ENCODE measurements around the gene THG1L.

Gene THG1L

DNA sequence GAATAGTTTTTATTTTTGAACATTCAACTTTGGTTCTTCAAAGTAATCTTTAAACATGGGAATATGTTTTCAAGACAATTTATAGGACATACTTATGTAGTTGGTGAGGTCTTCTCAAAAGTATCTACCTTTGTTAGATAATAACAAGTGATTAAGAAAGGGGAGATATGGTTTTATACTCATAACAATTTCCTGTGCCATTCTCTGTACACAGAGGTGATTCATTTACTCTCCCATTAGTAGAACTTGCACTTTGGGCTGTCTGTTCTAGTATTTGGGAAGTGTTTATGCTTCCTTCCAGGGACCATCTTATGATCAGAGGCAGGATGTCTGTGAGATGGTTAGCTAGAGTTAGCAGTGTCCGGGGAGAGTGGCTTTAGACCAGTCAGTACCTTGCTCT lies 27.5 kb downstream of the THG1L start:
- no peak for DNase-seq (ENCODE audit: low read depth in 3 of 3)

DNA sequence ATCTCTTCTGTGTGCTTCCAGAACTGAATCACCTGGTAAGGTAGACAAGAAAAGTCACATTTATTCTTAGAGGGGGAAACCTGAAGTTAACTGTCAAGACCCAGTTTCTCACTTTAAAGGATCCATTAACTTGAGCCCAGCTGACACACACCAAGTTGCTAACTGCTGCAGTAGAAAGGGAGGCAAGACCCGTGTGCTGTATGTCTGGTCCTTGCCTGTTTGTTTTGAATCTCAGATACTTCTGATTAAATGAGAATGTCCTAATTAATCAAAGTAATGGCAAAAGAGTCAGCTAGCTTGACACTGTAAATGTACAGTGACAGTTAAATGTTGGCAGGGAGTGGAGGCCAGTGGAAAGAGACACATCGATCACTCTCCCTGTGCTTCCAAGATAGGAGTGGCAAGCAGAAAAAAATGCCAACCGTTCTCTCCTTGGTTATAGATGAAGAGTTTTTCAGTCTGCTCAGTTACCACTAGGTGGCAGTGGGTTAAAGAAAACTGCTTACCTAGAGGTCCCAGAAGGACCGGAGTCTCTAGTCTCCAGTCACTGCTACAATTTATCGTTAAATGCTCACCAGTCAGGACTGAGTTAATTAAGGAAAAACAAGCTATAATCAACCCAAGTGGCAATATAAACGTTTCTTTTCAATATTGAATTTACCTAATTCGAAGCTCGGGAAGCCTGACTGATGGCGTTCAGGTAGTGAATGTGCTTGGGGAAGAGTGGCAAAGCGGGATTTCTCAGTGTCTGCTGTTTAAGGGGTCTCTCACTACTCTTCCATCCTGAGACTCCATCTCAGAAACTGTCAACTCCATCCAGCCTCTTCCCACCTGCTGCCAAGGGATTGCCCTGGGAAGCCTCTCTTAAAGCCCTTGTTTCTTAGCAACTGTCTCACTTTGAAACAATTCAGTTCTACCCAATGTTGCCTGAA lies 30.7 kb downstream of the THG1L start:
- no peak for DNase-seq (ENCODE audit: low read depth in 3 of 3)

DNA sequence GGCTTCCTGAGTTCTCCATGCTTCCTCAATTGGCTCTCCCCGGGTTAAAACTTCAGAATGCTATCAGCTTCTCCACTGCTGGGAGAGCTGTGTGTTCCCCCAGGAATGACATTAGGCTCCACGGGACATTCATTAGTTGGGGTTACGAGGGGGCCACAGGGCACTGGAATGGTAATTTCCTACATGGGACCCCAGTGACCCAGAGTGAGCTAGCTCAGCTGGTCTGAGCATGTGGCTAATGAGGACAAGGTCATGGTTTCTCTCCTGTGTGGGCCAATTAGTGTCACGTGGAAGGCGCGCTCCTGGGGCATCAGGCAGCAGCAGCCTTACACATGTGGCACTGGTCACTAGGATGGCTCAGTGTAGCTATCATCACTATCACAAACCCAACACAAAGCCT lies 33.3 kb downstream of the THG1L start:
- no peak for DNase-seq (ENCODE audit: low read depth in 3 of 3)

DNA sequence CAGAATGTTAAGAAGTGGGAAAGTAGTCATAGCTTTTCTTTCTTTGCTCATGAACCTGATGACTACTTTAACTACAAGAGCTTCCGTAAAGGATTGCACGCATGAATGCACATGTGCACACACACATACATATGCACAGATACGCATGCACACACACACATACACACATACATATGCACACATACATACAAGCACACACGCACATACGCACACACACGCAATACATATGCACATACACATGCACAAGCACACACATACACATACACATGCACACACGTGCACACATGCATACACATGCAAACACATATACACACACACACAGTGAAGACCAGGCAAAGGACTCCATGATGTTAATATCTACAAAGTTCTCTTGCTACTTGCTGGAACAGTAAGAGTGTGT lies 35.2 kb downstream of the THG1L start:
- no peak for DNase-seq (ENCODE audit: low read depth in 3 of 3)

DNA sequence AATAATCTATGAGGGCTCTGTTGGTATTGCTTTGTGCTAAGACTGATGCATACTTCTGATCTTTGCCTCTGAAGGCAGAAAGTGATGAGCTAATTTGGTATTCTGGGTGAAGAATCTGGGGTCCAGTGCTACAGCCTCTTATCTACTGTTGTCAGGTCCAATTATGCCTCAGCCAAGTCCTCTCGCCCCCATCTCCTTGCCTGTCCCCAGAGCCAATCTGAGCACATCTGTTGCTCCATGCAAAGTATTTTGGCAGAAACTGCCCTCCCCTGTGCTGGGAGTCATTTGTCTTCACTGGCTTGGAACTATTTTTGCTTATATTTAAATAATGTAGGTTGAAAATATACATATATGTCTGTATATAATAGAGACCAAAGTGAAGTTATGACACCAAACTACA lies 35.7 kb downstream of the THG1L start:
- no peak for DNase-seq (ENCODE audit: low read depth in 3 of 3)

DNA sequence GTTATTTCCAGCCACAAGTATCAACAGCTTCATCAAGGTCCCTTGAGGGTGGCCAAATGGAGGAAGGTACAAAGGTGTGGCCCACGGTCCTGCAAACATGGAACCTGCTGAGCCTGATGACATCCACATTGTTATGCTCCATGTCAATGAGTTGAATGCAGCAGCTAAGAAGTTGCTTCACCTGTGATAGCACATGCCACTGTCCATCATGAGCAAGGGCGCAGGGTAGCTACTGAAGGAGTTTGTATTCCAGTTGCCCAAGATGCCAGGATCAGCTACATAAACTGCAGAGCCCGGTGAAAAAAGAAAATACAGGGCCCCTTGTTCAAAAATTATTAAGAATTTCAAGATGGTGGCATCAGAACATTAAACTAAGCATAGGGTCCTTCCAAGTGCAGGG lies 36.5 kb downstream of the THG1L start:
- no peak for DNase-seq (ENCODE audit: low read depth in 3 of 3)

DNA sequence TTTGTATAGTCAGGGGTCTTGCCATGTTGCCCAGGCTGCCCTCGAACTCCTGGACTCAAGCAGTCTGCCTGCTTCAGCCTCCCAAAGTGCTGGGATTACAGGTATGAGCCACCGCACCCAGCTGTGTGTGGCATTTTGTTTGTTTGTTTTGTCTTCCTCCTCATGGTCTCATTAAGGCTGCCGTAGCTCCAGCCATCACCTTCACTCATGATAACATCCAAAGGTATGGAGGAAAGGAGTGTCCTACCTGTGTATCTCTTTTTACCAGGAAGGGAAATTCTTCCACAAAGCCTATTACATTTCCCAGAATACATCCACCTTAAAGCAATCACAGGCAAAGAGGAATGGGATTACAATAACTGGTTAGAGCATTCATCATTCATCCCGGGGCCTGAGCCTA lies 39.4 kb downstream of the THG1L start:
- no peak for DNase-seq (ENCODE audit: low read depth in 3 of 3)

DNA sequence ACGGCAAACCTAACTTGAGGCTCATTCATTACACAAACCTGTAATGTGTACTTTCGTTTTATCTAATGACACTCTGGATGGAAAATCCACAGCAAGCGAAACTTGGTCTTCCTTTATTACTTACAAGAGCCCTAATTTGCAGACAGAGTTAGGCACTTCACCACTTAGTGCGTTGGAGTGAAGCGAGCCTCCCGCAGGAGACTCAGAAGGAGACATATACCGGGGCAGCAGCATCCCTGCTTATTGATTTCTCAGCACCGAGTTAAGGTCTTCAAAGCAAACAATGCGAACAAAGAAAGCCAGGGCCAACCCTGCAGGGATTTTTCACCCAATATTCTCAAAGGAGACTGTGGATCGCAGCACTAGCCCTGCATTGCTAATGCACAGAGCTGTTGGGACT lies 40.9 kb downstream of the THG1L start:
- no peak for DNase-seq (ENCODE audit: low read depth in 3 of 3)

DNA sequence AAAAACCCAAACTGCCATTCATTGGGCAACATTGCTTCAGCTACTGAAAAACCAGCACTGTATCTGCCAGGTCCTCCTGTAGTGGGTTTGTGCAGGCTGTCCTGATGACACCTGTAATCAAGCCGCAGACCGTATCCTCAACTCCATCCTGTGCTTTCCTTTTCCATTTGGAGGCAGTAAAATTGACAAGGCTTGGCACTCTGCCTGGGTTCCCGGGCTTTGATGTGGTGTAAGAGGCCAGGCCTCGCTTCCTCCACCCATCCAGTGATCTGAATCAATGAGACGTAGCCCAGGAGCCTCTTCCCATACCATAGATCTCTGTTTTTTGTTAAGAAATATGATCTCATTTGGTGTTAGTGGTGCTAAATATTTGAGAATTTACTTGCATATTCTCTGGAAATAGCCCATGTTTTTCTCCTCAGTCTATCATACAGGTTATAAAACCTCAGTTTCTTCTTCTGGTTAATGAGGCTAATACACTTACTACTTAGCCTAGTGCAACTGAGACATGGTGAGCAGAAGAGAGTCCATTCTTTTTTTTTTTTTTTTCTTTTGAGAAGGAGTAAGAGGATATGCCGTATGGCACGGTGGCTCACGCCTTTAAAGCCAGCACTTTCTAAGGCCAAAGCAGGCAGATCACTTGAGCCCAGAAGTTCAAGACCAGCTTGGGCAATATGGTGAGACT lies 47.0 kb downstream of the THG1L start:
- DNase-seq (ENCODE audit: low read depth in 3 of 3), result no peak

DNA sequence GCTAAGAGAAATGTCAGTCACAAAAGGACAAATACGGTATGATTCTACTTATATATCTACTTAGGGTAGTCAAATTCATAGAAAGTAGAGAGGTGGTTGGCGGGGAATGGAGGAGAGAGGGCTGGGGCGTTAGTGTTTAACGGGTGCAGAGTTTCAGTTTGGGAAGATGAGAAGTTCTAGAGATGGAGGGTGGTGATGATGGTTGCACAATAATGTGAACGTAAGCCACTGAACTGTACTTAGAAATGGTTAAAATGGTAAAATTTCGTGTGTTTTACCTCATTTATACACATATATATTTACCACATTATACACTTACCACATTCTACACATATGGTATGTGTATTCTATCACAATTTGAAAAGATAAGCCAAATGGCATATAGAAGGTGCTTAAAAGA lies 48.0 kb downstream of the THG1L start:
- DNase-seq (ENCODE audit: low read depth in 3 of 3), result no peak

DNA sequence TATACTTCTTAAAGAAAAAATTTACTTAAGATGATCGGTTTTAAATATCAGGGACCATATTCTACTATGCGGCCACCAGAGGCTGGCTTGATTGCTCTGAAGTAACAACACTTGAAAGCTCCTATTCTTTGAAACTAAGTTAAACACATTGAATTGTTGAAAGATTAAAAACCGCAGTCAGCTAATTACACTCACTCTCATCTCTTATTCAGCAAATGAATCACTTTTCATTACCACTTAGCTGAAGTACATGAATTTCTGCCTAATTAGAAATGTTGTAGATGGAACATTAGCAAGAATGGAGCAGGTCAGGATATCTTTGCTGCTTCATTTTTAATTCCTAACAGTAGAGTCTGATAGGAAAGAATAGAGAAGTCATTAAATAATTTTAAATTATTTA lies 54.6 kb downstream of the THG1L start:
- DNase-seq (ENCODE audit: low read depth in 3 of 3), result no peak

Data from stimulated activated CD4-positive, alpha-beta T cell treated with anti-CD3 and anti-CD28 coated beads, TNF-alpha, amount 100 ng/mL, for 48 hours (primary cell).